Measurements from ENCODE around the gene SCN5A.

GRCh38 chr3:38511546-38511945, 137.9 kb downstream of the SCN5A start:
- TF ChIP-seq USF2 (IDR thresholded peaks at IDR 0.05; ENCODE audit: low read depth, low read length) (no peak), CTCF (conservative IDR thresholded peaks at IDR 0.05; ENCODE audit: low read depth, low read length) (no peak)

All from IMR-90 (cell line).